Hepatocyte (in vitro differentiated cells): ENCODE results near the gene MAP7. TPM values are rescaled to one million over a fixed set of nuclear protein-coding genes. Genes with fewer than 3 reads are reported as not detected.

Experiments
- DNase-seq: peaks from one replicate; pipeline ENCODE4 v3.0.0-alpha.2; 2016; ENCODE audit warnings: low spot score
- H2AFZ ChIP-seq: fragments of 200-600 bp; sonication (generic); 2 replicates; pipeline ENCODE4 v1.6.0; 2016; ENCODE audit warnings: antibody characterized with exemption, mild to moderate bottlenecking
- H3K27ac ChIP-seq: fragments of 200-600 bp; sonication (generic); 2 replicates; pipeline ENCODE4 v1.5.1; 2016; ENCODE audit warnings: mild to moderate bottlenecking
- H3K27me3 ChIP-seq: fragments of 200-600 bp; sonication (generic); 2 replicates; pipeline ENCODE4 v1.6.1; 2016
- H3K36me3 ChIP-seq: fragments of 200-600 bp; sonication (generic); replicated peaks from 2 replicates; pipeline ENCODE4 v1.5.1; 2016; ENCODE audit warnings: low read depth; ENCODE audit not compliant: insufficient read depth
- H3K4me1 ChIP-seq: fragments of 200-600 bp; sonication (generic); 2 replicates; pipeline ENCODE4 v1.5.1; 2016; ENCODE audit warnings: mild to moderate bottlenecking, moderate library complexity; ENCODE audit not compliant: insufficient read depth
- H3K4me2 ChIP-seq: fragments of 200-600 bp; sonication (generic); 2 replicates; pipeline ENCODE4 v1.6.0; 2016
- H3K4me3 ChIP-seq: fragments of 200-600 bp; sonication (generic); 2 replicates; pipeline ENCODE4 v1.5.1; 2016; ENCODE audit warnings: mild to moderate bottlenecking
- H3K79me2 ChIP-seq: fragments of 200-600 bp; sonication (generic); 2 replicates; pipeline ENCODE4 v1.6.0; 2017; ENCODE audit warnings: mild to moderate bottlenecking
- H3K9me2 ChIP-seq: fragments of 200-600 bp; sonication (generic); replicated peaks from 2 replicates; pipeline ENCODE4 v1.6.0; 2017; ENCODE audit warnings: mild to moderate bottlenecking; ENCODE audit not compliant: insufficient read depth
- H3K9me3 ChIP-seq: fragments of 200-600 bp; sonication (generic); 2 replicates; pipeline ENCODE4 v1.5.1; 2016; ENCODE audit warnings: low read depth, mild to moderate bottlenecking
- H4K20me1 ChIP-seq: fragments of 200-600 bp; sonication (generic); 2 replicates; pipeline ENCODE4 v1.6.0; 2016; ENCODE audit warnings: mild to moderate bottlenecking; ENCODE audit not compliant: insufficient read depth, poor library complexity, severe bottlenecking
- EZH2 ChIP-seq: fragments of 200-600 bp; sonication (generic); IDR thresholded peaks from 2 replicates; pipeline ENCODE4 v1.6.1; 2016; ENCODE audit warnings: antibody characterized with exemption, mild to moderate bottlenecking, borderline replicate concordance
- EZH2phosphoT487 ChIP-seq: fragments of 200-600 bp; sonication (generic); IDR thresholded peaks from one replicate; pipeline ENCODE4 v1.6.1; 2018; ENCODE audit warnings: antibody characterized with exemption, mild to moderate bottlenecking, low read depth, moderate library complexity; ENCODE audit not compliant: unreplicated experiment, severe bottlenecking
- WGBS: methylation state at CpG from one replicate; pipeline ENCODE4 v1.1.6; 2016; ENCODE audit warnings: low lambda C conversion rate; ENCODE audit errors: missing lambda C conversion rate; 5-methylcytosine and 5-hydroxymethylcytosine counted together
- polyA plus RNA-seq: library from polyadenylated mRNA; unstranded; fragments of >200 nt; fragmentation: Nextera tagmentation; extraction: Ambion mirVana; gene quantifications from 2 replicates; pipeline ENCODE4 v1.2.1, GENCODE V29; 2016
- total RNA-seq: library from RNA; depleted of rRNA; stranded (reverse); fragments of >200 nt; gene quantifications from 2 replicates; pipeline ENCODE4 v1.2.3, GENCODE V29; 2014
- TF ChIP-seq, protein P1 (sequence below): fragments of 200-600 bp; sonication (generic); IDR thresholded peaks from 2 replicates; pipeline ENCODE4 v1.5.1; 2016; ENCODE audit warnings: antibody characterized with exemption, mild to moderate bottlenecking; ENCODE audit not compliant: poor library complexity

MAP7 gene
- total and polyA plus RNA-seq, 2 experiments from 2014 or later = 13.4 to 22.9 TPM

DNA sequence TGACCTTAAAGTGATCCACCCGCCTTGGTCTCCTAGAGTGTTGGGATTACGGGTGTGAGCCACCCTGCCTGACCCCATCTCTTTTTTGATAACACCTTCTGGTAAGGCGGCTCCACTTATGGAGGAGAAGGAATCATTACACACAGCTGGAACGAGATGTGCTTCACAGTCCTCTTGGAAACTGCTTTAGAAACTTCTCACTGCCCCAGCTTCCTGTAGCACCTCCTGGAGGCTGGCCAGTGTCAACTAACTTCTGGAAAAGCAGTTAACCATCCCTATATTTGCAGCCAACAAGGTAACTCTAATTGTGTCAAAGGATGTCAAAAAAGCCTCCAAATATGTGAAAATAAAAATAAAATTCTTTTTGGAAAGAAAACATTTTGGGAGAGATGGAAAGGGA lies 211.7 kb downstream of the MAP7 start:
- Histone ChIP-seq H3K4me1 (peaks cover 5% of the 10 kb centered on the region), H3K27me3 (no peaks in the 10 kb centered on the region), H3K4me3 (no peak overlapping the region), H3K36me3 (no peaks in the 10 kb centered on the region), H4K20me1 (no peaks in the 10 kb centered on the region), H2AFZ (no peak overlapping the region), H3K9me2 (no peaks in the 10 kb centered on the region), H3K79me2 (no peaks in the 10 kb centered on the region), H3K27ac (no peak overlapping the region), H3K4me2 (no peak overlapping the region), H3K9me3 (no peaks in the 10 kb centered on the region)
- 97% methylated on average over 4 of the region's 4 CpGs for WGBS
- DNase-seq = no peak
- TF ChIP-seq, protein P1, sequence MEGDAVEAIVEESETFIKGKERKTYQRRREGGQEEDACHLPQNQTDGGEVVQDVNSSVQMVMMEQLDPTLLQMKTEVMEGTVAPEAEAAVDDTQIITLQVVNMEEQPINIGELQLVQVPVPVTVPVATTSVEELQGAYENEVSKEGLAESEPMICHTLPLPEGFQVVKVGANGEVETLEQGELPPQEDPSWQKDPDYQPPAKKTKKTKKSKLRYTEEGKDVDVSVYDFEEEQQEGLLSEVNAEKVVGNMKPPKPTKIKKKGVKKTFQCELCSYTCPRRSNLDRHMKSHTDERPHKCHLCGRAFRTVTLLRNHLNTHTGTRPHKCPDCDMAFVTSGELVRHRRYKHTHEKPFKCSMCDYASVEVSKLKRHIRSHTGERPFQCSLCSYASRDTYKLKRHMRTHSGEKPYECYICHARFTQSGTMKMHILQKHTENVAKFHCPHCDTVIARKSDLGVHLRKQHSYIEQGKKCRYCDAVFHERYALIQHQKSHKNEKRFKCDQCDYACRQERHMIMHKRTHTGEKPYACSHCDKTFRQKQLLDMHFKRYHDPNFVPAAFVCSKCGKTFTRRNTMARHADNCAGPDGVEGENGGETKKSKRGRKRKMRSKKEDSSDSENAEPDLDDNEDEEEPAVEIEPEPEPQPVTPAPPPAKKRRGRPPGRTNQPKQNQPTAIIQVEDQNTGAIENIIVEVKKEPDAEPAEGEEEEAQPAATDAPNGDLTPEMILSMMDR = no peak
- no peak for TF ChIP-seq EZH2
- TF ChIP-seq EZH2phosphoT487 = no peak

DNA sequence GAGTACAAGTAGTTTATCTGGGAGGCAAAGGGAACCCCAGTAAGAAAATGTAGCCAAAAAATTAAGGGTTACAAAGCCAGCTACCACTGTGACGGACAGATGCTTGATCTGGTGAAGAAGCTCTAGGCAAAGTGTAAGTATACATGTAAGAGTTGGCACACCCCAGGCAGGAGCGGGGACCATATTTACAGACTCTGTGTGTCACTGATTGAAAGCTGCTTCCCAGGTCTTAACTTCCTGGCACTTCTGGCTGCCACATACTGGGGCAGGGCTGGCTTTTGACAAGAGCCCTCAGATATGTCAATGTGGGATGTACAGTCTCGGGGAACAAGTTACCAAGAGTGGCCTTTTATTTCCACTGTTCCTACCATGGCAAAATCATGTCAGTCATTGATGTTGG lies 212.6 kb downstream of the MAP7 start:
- Histone ChIP-seq H3K9me3 (no peaks in the 10 kb centered on the region), H3K4me2 (no peak overlapping the region), H3K9me2 (no peaks in the 10 kb centered on the region), H4K20me1 (no peaks in the 10 kb centered on the region), H3K36me3 (no peaks in the 10 kb centered on the region), H3K4me1 (no peaks in the 10 kb centered on the region), H3K27me3 (no peaks in the 10 kb centered on the region), H3K4me3 (no peak overlapping the region), H2AFZ (no peak overlapping the region), H3K79me2 (no peaks in the 10 kb centered on the region), H3K27ac (no peak overlapping the region)
- 87% methylated on average over 3 of the region's 3 CpGs for WGBS
- no peak for DNase-seq
- TF ChIP-seq EZH2 (no peak), EZH2phosphoT487 (no peak)
- TF ChIP-seq, protein P1 = no peak

DNA sequence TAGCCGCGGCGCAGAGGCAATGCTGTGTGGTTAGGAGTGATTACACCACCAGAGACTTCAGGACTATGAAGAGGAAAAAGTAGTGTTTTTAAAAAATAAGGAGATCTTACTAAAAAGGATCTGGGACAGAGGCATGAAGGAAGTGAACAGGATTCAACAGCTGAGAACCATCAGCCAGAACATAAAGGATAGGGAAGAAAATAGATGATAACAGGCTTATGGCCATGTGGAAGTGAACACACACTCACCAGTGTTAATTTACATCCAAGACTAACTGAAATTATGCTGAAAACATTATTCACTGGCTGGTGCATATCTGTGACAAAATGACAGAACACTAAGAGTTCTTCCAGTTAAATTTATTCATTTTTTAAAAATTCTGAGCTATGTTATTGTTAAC lies 213.1 kb downstream of the MAP7 start:
- no peak overlapping the region for H3K27ac ChIP-seq
- H3K79me2 ChIP-seq = no peaks in the 10 kb centered on the region
- H2AFZ ChIP-seq = no peak overlapping the region
- no peaks in the 10 kb centered on the region for H3K36me3 ChIP-seq
- 89% methylated on average over 3 of the region's 3 CpGs for WGBS
- H3K27me3 ChIP-seq = no peaks in the 10 kb centered on the region
- DNase-seq = no peak
- H3K4me2 ChIP-seq = no peak overlapping the region
- no peaks in the 10 kb centered on the region for H3K4me1 ChIP-seq
- TF ChIP-seq EZH2 (no peak), EZH2phosphoT487 (no peak)
- H3K9me2 ChIP-seq = no peaks in the 10 kb centered on the region
- no peaks in the 10 kb centered on the region for H3K9me3 ChIP-seq
- no peak overlapping the region for H3K4me3 ChIP-seq
- no peaks in the 10 kb centered on the region for H4K20me1 ChIP-seq

DNA sequence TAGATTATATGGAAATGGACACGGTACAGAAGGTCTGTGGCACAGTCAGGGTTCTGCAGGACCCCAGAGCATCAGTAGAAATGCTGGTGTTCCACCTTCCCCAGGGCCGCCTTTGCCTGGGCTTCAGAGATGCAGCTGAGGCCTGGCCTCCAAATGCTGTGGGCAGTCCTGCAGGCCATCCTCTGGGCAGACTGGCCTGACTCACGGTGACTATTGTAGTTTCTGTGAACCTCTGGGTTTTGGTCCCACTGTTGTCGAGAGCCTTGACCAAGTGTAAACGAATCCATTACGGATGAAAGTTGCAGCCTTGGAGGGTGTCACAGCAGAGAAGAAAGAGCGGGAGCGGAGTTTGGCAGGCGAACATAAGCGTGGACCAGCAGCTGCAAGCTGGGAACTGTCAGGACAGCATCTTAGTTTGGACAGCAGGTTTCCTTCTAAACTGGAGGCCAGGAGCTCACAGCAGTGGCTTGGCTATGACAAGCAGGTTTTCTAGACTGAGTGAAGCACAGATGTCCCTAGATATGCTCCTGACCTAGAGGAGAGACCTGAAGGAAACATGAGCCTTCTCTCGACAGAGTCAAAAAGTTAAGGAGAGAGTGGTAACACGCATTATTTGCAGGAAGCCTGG lies 214.4 kb downstream of the MAP7 start:
- H4K20me1 ChIP-seq = no peaks in the 10 kb centered on the region
- no peaks in the 10 kb centered on the region for H3K9me2 ChIP-seq
- no peaks in the 10 kb centered on the region for H3K9me3 ChIP-seq
- 90% methylated on average over 12 of the region's 12 CpGs for WGBS
- H3K36me3 ChIP-seq = no peaks in the 10 kb centered on the region
- no peak for TF ChIP-seq EZH2phosphoT487
- TF ChIP-seq EZH2 = no peak
- TF ChIP-seq, protein P1 = no peak
- H3K4me1 ChIP-seq = no peaks in the 10 kb centered on the region
- H3K27me3 ChIP-seq = no peaks in the 10 kb centered on the region
- no peak overlapping the region for H3K4me3 ChIP-seq
- H2AFZ ChIP-seq = no peak overlapping the region
- H3K27ac ChIP-seq = no peak overlapping the region
- H3K4me2 ChIP-seq = no peak overlapping the region
- no peak for DNase-seq
- H3K79me2 ChIP-seq = no peaks in the 10 kb centered on the region
